CD4-positive, alpha-beta T cell treated with Interleukin-17A for 1 hour (primary cell): ENCODE measurements around the gene SMIM20.

Source experiments
- DNase-seq: peaks from one replicate; pipeline ENCODE4 v3.0.0-alpha.2; 2020

The SMIM20 gene

DNA sequence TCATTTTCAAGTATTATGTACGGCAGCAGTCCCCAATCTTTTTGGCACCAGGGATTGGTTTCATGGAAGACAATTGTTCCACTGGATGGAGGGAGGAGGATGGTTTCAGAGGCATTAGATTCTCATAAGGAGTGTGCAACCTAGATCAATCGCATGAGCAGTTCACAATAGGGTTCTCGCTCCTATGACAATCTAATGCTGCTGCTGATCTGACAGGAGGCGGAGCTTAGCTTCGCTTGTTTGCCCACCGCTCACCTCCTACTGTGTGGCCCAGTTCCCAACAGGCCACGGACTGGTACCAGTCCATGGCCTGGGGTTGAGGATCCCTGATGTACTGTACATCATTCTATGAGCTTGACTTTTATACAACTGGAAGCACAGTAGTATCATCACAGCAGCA, 48.4 kb downstream of the SMIM20 start:
- no peak for DNase-seq

DNA sequence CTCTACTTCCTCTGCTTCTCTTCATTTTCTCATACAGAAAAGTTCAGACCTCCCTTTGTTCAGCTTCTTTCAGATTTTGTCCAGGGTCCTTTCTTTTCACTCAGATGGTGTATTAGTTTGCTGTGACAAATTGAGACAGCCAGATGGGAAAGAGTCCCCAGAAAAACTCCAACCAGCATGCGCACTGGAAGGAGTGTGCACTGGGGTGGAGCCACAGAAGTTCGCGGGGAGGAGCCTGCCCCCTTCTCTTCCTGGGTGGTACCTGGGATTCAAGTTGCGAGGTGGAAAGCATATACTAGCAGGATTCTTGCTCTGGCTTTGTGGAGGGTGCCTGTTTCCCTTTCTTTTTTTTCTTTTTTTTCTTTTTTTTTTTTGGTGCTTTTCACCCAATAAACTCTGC, 51.6 kb downstream of the SMIM20 start:
- DNase-seq, result no peak

DNA sequence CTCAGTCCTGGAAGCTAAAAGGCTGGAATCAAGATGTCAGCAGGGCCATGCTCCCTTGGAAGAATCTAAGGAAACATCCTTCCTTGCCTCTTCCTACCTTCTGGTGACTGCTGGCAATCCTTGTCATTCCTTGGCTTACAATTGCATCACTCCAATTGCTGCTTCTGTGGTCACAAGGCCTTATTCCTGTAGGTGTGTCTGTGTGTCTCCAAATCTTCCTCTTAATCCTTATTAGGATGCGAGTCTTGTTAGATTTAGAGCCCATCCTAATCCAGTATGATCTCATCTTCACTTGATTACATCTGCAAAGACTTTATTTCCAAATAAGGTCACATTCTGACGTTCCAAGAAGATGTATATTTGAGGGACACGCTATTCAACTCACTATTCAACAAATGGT, 52.2 kb downstream of the SMIM20 start:
- no peak for DNase-seq

DNA sequence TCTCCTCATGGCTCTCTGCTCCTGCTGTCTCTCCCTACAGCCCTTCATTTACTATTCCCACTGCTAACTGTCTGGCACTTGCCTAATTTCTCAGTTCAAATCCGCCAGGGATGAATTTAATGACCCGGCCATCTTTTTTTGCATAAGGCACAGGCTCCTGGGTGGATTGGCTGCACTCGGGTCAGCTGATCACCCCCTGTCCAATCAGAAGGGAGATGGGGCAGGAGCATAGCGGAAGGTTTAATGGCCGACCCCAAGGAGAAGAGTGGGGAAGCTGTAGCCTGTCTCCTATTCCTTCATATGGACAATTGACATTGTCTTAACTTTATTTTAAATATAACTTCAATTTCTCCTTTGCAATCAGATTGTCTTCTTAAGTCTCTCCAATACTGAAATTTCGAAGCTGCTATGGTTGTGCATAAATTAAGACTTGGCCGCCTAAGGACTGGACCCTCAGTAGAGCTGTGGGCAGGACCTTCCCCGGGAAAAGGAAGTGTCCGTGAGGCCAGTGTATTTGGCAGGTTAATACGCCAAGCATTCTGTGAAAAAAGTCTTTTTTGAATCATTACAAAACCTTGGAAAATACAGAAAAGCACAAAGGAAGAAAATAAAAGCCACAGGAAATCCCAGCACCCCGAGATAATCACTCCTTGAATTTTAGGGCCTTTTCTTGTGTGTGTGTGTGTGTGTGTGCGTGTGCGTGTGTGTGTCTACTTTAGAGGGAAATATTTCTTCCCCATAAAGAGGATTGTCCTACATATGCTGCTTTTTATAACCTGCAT, 55.5 kb downstream of the SMIM20 start:
- DNase-seq, result no peak

DNA sequence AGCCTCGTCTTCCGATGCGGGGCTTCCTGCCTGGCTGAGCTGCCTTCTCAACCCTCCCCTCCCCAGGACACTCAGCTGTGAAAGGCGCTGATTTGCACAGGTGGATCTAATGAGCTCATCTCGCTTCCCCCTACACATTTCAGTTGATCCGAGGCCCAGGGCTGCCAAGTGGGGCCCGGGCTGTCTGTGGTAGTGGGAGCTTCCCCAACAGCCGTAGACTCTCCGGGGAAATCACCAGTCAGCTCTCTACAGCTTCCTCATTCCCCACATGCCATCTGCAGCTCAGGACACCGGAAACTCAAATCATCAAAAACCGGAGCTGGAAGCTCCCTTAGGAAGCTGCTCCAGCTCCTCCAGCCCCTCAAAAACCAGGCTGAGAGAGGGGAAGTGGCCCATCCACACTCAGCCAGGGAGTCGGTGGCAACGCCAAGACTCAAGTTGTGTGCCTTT, 56.2 kb downstream of the SMIM20 start:
- no peak for DNase-seq

DNA sequence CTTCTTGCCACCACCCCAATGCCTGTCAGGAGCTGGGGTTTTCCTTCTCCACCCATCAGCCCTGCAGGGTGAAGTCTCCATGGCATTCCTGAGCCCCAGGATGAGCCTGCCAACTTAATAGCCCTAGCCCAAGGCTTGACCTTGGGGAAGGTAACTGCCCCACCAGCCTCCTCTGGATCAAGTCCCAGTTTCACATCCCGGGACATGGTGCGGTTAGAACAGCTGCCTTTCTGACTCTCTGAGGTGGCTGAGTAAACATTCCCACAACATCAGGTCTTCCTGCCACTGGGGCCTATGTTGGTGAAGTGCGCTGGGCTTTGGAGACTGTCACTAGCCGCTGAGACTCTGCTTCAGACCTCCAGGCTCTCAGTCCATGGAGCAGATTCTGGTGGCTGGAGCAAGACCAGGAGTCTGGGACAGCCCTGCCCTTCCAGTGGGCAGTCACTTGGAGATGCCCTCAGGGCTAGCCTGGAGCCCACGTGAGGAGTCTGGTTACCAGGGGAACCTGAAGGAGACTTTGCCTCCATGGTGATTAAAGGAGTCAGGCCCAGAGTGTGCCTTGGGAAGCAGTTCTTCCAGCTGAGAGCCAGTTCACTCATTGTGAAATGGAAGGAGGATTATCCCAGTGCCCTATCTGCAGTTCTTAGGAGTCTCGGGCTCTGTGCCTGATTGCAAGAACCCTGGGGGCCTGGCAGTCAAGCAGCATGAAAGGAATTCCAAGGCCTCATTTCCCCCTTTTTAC, 56.8 kb downstream of the SMIM20 start:
- DNase-seq, result no peak

DNA sequence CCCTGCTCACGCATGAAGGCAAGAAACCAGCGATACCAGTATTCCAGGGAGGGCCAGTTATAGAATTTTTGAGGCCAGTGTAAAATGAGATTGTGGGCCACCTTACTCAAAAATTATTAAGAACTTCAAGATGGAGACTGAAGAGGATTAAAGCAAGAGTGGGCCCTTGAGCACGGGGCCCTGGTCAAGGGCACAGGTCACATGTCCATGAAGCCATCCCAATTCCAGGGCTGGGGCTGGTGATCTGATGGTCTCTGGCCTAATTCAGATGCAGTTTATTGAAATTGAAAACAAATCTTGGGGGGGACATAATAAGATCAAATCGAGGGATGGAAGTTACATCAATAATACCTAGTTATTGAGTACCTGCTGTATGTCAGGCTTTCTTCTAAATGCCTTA, 58.3 kb downstream of the SMIM20 start:
- DNase-seq, result no peak

DNA sequence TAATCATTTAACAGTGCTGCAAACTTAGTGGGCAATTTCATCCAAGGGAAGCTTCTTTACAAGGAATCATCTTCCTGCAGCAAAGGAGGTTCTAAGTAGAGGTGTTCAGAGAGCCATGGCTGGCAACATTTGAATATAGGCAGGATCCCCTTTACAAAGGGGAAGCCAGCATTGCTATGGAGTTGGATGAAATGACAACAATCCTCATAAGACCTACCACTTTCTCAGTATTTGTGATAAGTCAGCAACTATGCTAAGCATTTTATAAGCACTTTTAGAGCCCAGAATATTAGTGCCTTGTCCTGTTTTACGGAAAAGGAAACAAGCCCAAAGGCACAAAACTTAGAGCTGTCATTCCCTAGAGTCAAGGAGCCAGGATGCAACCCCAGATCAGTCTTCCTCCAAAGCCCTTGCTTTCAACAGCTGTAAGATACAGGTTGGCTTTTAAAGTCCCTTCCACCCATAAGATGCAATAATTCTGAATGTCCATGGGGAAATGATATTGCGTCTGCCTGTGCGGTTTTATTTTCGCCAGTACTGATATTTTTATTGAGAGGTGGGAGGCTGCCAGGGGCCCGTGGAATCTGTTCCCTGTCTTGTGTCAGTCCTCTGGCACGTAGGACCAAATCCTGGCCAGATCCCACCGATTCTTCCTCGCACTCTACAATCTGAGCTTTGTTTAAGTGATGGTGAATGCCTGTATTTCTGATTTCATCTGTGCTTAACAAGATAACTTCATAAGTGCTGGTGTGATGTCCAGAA, 59.1 kb downstream of the SMIM20 start:
- no peak for DNase-seq

DNA sequence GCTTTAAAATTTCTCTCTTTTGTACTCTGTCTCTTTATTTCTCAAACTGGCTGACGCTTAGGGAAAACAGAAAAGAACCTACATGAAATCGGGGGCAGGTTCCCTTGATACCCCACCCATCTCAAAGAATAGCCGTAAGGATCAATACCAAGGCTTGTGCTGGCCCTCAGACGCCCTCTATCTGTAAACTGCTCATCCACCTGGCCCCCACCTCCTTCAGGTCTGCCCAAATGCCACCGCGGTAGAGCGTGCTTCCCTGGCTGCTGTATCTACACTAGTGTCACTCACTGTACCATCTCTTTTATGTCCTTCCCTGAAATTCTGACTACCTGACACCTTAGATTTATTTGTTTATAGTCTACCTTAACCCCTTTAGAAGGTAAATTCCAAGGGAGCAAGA, 62.8 kb downstream of the SMIM20 start:
- DNase-seq, result no peak

DNA sequence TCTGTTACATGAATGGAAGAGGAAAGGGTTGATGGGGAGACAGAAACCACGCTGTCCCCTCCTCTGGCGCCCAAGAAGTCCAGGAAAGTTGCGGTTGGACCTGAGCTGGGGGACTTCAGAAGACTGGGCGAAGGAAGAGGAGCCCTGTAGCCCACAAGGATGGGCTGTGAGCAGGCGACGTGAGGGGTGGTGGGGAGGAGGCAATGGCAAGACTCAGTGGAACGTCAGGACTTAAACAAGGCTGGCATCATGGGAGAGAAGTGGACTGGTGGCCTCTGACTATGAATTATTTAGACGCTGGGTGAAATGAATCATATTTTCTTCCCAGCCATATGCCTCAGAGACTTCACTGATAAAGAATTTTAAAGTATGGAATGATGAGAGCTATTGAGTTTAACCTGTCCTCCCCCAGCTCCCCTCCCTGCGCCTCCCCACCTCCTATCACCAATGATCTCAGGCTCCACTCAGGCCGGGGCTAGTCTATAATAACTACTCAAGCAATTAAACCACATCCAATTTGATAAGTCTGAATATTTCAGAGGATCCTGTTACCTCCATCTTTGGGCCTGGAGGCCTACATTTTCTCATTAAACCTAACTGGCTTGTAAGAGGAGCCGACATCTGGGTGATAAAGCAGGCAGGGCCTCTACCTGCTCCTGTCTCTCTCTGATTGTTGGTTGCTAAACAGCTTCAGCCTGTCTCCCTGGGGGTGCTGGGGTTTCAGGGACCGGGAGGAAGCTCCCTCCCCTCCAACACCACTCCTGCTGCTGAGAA, 63.6 kb downstream of the SMIM20 start:
- no peak for DNase-seq

DNA sequence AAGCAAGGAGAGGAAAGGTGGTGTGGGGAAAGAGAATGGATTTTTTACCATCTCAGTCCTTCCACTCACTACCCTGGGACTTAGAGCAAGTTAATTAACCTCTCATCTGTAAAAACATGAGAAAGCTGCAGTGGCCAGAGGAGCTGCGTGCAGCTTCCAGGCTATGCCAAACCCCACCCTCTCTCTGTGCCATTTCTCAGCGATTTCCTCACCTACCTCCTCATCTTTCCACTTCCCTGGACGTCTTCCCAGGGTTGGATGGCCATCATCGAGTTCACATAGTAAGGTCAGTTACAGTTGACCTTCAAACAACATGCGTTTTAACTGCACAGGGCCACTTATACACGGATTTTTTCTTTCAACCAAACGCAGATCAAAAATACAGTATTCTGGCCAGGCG, 64.3 kb downstream of the SMIM20 start:
- no peak for DNase-seq
